Epithelial cell of proximal tubule (primary cell): ENCODE measurements around the gene GBE1. TPM values are rescaled to one million over a fixed set of nuclear protein-coding genes. Genes with fewer than 3 reads are reported as not detected.
"Not testable (repeated sequence)": the region's sequence is repeated elsewhere in the genome, so short reads cannot be mapped to it uniquely, and the experiment has no call there.

Experiments used
- DNase-seq: peaks from one replicate; pipeline ENCODE4 v3.0.0-alpha.2; 2011; ENCODE audit warnings: low read depth
- H3K4me3 ChIP-seq: 2 replicates; pipeline ENCODE4 v1.5.1; 2011; ENCODE audit warnings: low read depth, mild to moderate bottlenecking, low read length
- CTCF ChIP-seq: conservative IDR thresholded peaks from 2 replicates; pipeline ENCODE4 v1.5.1; 2012; ENCODE audit warnings: low read depth, mild to moderate bottlenecking, low read length
- total RNA-seq: library from RNA; depleted of rRNA; stranded (reverse); fragments of >200 nt; gene quantifications from 2 replicates; pipeline ENCODE4 v1.2.3, GENCODE V29; 2015

The GBE1 gene
- total RNA-seq, 1 donor from 2014 or later: 41.9 TPM

- H3K4me3 ChIP-seq: no peak overlapping the region
- no peak for DNase-seq
- TF ChIP-seq CTCF: no peak
Observed at GRCh38 chr3:81765400-81765799, 4.0 kb upstream of the GBE1 start.

- no peak for DNase-seq
- no peak overlapping the region for H3K4me3 ChIP-seq
- no peak for TF ChIP-seq CTCF
Observed at GRCh38 chr3:81764665-81765064, 3.2 kb upstream of the GBE1 start.

- no peak overlapping the region for H3K4me3 ChIP-seq
- DNase-seq: no peak
- TF ChIP-seq CTCF: no peak
Observed at GRCh38 chr3:81764002-81764401, 2.6 kb upstream of the GBE1 start.

GRCh38 chr3:81763001-81763400 lies 1.6 kb upstream of the GBE1 start:
- TF ChIP-seq CTCF: no peak
- DNase-seq: no peak
- H3K4me3 ChIP-seq: no peak overlapping the region

GRCh38 chr3:81761904-81762580 lies 597 bp upstream of the GBE1 start:
- no peak for TF ChIP-seq CTCF
- H3K4me3 ChIP-seq: peak overlapping the region; percentile 72
- no peak for DNase-seq

GRCh38 chr3:81760215-81760614 lies 1.2 kb downstream of the GBE1 start:
- no peak for DNase-seq
- H3K4me3 ChIP-seq: peak overlapping the region; percentile 72
- TF ChIP-seq CTCF: no peak

GRCh38 chr3:81758771-81759170 lies 2.7 kb downstream of the GBE1 start:
- not testable (repeated sequence) for H3K4me3 ChIP-seq, DNase-seq

- H3K4me3 ChIP-seq: no peak overlapping the region
- DNase-seq: no peak
- TF ChIP-seq CTCF: no peak
Observed at GRCh38 chr3:81758275-81758674, 3.2 kb downstream of the GBE1 start.
